ENCODE data around the gene ADNP2. TPM values are rescaled to one million over a fixed set of nuclear protein-coding genes. Genes with fewer than 3 reads are reported as not detected.
A peak's percentile ranks its signal among the peaks of the same experiment; 100 is the strongest.

Gene ADNP2
- total and polyA plus RNA-seq, 2 of the 4 experiments (the other 2 are of a cell fraction) = 5.6 to 18.3 TPM

DNA sequence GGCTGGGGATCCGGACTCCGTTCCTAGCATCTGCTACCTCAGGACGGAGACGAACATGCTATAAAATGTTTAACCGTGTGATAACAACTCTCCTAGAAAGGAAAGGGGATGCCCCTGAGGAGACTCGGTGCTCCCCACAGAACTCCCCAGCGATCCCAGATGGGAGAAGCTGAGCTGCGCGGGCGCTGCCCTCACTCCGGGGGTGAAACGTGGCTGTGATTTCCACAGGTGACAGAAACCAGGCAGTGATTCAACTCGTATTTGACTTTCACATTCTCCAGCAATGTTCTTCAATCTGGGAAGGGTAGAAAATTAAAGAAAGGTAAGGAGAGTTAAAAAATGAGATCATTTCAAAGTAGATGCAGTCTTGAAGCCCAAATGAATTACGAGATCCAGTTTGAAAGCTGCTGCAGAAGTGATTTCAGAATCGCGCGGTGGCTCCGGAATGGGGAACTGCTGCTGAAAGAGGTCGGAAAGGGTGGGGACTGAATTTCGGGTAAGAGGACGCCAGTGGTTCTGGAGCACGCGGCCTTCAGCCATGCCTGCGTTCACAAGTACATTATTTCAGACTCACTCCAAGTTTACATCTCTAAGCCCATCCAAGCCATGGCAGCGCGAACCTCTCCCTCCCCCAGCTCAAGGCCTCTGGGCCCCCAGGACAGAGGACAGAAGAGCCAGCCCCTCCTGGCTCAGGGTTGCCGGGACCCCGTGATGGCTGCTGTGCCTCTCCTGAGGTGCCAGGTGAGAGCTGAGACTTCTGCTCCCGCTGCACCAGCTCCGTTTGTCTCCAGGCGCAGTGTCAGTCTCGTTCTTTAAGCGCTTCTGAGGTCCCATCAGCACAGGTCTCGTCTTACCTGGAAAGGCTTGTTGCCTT is 39.5 kb downstream of the ADNP2 start:
- Histone ChIP-seq H2AK5ac (ENCODE audit: low read depth, low read length) (no peak overlapping the region), H2AK9ac (replicated peaks; ENCODE audit: low read depth, low read length, poor library complexity) (peak overlapping the region; percentile 80), H3K36me3 (ENCODE audit: control insufficient read depth, insufficient read depth, low read length) (no peaks in the 10 kb centered on the region), H3K4ac (ENCODE audit: low read depth, low read length) (peak overlapping the region; percentile 5; the same call in 1 of the 2 replicates), H3K9me1 (ENCODE audit: insufficient read depth, low read length) (peaks cover 3% of the 10 kb centered on the region; the same call in 1 of the 2 replicates), H4K91ac (ENCODE audit: insufficient read depth, low read depth, low read length) (no peak overlapping the region), H3K14ac (replicated peaks; ENCODE audit: low read depth, low read length) (no peak overlapping the region), H3K79me1 (ENCODE audit: low read depth in 1 of 2, low read length in 2 of 2) (peaks cover 0 to 20% of the 10 kb centered on the region in 2 experiments; a peak in 3 of 4 replicates), H3K4me1 (ENCODE audit: control insufficient read depth, insufficient read depth, low read length) (peaks cover 6% of the 10 kb centered on the region), H3K56ac (ENCODE audit: extremely low read depth, insufficient read depth, low read length) (no peak overlapping the region), H3K9me3 (ENCODE audit: control insufficient read depth, insufficient read depth, low read length) (no peaks in the 10 kb centered on the region), H2BK5ac (ENCODE audit: low read depth, low read length, poor library complexity, severe bottlenecking) (no peak overlapping the region), H3K4me2 (ENCODE audit: low read depth, low read length) (peak overlapping the region; percentile 87), H3K23ac (ENCODE audit: low read depth, low read length) (no peak overlapping the region), H2BK20ac (ENCODE audit: low read depth, low read length) (no peak overlapping the region), H2AFZ (replicated peaks; ENCODE audit: low read length, poor library complexity) (peak overlapping the region; percentile 94), H2BK15ac (ENCODE audit: low read depth, low read length) (no peak overlapping the region), H4K5ac (ENCODE audit: low read depth, low read length) (no peak overlapping the region), H3K27ac (ENCODE audit: insufficient read depth, low read length) (no peak overlapping the region), H3K9ac (ENCODE audit: low read depth, low read length) (peak overlapping the region; percentile 56), H2BK120ac (ENCODE audit: low read depth, low read length) (no peak overlapping the region), H3K4me3 (ENCODE audit: insufficient read depth, low read depth, low read length) (peak overlapping the region; percentile 69), H4K8ac (ENCODE audit: low read depth in 2 of 2, low read length in 2 of 2) (0 out of 4 replicates have a peak overlapping the region, but pooled peaks of 1 of the 2 experiments have one; percentile 33), H3K18ac (ENCODE audit: low read depth, low read length) (no peak overlapping the region), H4K20me1 (ENCODE audit: insufficient read depth, low read length) (no peaks in the 10 kb centered on the region), H3K27me3 (ENCODE audit: control insufficient read depth, insufficient read depth, low read length) (no peaks in the 10 kb centered on the region)
- dilution Hi-C loops (cut with HindIII; ENCODE audit: low sequenced_read_pairs, unreplicated experiment) (no loop called here), in situ Hi-C loops (cut with MboI; ENCODE audit: low sequenced_read_pairs) (no loop called here), intact Hi-C loops (cut with micrococcal nuclease) (loop anchor here (5.0 kb wide), 1 partner anchor 356 kb away; no protein-coding TSS in a partner anchor)
- no TSS peak for BruUV-seq (replicated peaks)
- 82% methylated on average over 9 of the region's 34 CpGs; no CpG with 5 or more reads in 1 of the 2 experiments for WGBS, 2 experiments (ENCODE audit: extremely low coverage in 2 of 2, insufficient read length in 1 of 2)
- ChIA-PET POLR2A (ENCODE audit: unreplicated experiment) (no interaction called here), CTCF (interaction anchor here (2.0 kb wide), 1 partner anchor 9 kb away, joined by 4 read pairs; no protein-coding TSS in a partner anchor)
- TF ChIP-seq BHLHE40 (IDR thresholded peaks at IDR 0.05; ENCODE audit: low read depth, low read length) = no peak
- no peak for TF ChIP-seq CHD1 (IDR thresholded peaks at IDR 0.05; ENCODE audit: low read depth, low read length)
- TF ChIP-seq FOS (IDR thresholded peaks at IDR 0.05; ENCODE audit: low read depth, low read length) = no peak
- no peak for TF ChIP-seq CEBPB (IDR thresholded peaks at IDR 0.05; ENCODE audit: low read depth, low read length)
- TF ChIP-seq NFE2L2 (IDR thresholded peaks at IDR 0.05; ENCODE audit: low read depth, low read length) = no peak
- TF ChIP-seq, protein P1, sequence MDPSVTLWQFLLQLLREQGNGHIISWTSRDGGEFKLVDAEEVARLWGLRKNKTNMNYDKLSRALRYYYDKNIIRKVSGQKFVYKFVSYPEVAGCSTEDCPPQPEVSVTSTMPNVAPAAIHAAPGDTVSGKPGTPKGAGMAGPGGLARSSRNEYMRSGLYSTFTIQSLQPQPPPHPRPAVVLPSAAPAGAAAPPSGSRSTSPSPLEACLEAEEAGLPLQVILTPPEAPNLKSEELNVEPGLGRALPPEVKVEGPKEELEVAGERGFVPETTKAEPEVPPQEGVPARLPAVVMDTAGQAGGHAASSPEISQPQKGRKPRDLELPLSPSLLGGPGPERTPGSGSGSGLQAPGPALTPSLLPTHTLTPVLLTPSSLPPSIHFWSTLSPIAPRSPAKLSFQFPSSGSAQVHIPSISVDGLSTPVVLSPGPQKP (IDR thresholded peaks at IDR 0.05; ENCODE audit: borderline replicate concordance, low read depth, low read length) = no peak
- TF ChIP-seq RFX5 (IDR thresholded peaks at IDR 0.05; ENCODE audit: low read depth, low read length) = no peak
- TF ChIP-seq MXI1 (IDR thresholded peaks at IDR 0.05; ENCODE audit: borderline replicate concordance, low read depth, low read length) = no peak; the same call in 1 of the 2 replicates
- TF ChIP-seq RAD21 (IDR thresholded peaks at IDR 0.05; ENCODE audit: low read length) = no peak
- no peak for TF ChIP-seq SMC3 (IDR thresholded peaks at IDR 0.05; ENCODE audit: low read depth, low read length)
- TF ChIP-seq, protein P2, sequence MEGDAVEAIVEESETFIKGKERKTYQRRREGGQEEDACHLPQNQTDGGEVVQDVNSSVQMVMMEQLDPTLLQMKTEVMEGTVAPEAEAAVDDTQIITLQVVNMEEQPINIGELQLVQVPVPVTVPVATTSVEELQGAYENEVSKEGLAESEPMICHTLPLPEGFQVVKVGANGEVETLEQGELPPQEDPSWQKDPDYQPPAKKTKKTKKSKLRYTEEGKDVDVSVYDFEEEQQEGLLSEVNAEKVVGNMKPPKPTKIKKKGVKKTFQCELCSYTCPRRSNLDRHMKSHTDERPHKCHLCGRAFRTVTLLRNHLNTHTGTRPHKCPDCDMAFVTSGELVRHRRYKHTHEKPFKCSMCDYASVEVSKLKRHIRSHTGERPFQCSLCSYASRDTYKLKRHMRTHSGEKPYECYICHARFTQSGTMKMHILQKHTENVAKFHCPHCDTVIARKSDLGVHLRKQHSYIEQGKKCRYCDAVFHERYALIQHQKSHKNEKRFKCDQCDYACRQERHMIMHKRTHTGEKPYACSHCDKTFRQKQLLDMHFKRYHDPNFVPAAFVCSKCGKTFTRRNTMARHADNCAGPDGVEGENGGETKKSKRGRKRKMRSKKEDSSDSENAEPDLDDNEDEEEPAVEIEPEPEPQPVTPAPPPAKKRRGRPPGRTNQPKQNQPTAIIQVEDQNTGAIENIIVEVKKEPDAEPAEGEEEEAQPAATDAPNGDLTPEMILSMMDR (conservative IDR thresholded peaks at IDR 0.05; ENCODE audit: low read depth, low read length) = no peak
- TF ChIP-seq MAZ (IDR thresholded peaks at IDR 0.05; ENCODE audit: borderline replicate concordance, low read depth, low read length) = no peak
- ATAC-seq (ENCODE audit: low read depth) = no peak
- DNase-seq = no peak

Measured in IMR-90 (cell line).